OCI-M2 (cell line): Measurements from ENCODE around the gene AKAP6.

Experiments
- DNase-seq: peaks from one replicate; lab custom pipeline; 2025; ENCODE audit not compliant: unreplicated experiment; lab: John Stamatoyannopoulos, UW

Gene AKAP6

DNA sequence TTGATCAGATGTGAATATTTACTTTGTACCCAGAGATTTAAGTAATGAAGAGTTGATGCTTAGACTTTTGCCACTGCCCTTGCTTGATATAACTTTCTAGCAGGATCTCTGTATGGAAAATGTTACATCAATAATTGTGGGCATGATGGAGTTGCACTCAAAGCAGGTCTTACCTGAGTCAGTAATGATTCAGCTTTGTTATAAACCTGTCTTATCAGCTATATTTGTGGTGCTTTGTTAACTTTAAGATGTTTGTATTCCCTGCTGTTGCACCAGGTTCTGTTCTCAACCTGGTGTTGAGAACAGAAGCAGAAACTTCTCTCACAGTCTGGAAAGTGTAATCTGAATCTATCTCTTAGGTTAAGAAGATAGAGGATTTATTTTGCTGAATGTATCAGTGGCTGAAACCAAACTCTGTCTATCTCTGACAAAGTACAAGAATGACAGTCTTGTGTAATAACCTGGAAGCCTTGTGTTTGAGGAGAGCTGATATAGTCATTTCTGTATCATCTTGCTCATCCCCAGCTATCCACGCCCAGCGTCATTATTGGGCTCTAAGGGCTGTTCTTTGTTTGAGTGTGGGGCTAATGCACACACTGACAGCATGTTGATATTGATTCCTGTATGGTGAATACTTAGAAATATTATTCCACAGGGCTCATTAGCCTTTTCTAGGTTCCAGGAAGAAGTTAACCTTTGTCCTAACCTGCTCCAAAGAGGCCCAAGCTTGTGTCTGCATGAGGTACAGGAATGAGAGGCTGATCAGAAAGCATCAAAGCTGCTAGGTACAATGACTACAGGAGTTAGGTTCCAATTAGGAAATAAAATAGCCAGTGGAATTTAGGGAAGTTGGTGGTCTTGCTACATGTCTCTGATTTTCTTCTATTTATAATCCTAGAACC, 3.6 kb downstream of the AKAP6 start:
- DNase-seq, result no peak

DNA sequence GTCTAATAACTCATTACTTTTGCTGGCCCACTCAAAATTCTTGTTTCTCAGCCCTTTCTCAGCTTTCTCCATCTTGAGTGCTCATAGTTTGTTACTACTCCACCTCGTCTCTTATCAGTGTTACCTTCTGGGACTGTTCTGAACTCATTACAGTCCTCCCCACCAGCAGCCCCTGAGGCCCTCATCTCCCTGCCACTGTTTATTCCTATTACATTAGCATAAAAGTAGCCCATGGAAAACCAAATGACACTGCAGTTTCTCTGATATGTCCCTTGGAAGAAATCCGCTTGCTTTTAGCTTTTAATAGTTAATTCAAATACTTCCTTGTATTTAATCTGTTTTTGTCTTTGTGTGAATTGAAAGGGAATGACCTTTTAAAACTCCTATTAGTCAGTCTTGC, 7.6 kb downstream of the AKAP6 start:
- DNase-seq, result no peak

- no peak for DNase-seq
Observed at GRCh38 chr14:32337759-32338158, 8.7 kb downstream of the AKAP6 start.

- no peak for DNase-seq
Observed at GRCh38 chr14:32339188-32339587, 10.1 kb downstream of the AKAP6 start.

GRCh38 chr14:32341947-32342846, 13.1 kb downstream of the AKAP6 start:
- DNase-seq, result no peak

GRCh38 chr14:32342847-32343194, 13.7 kb downstream of the AKAP6 start:
- DNase-seq, result no peak

DNA sequence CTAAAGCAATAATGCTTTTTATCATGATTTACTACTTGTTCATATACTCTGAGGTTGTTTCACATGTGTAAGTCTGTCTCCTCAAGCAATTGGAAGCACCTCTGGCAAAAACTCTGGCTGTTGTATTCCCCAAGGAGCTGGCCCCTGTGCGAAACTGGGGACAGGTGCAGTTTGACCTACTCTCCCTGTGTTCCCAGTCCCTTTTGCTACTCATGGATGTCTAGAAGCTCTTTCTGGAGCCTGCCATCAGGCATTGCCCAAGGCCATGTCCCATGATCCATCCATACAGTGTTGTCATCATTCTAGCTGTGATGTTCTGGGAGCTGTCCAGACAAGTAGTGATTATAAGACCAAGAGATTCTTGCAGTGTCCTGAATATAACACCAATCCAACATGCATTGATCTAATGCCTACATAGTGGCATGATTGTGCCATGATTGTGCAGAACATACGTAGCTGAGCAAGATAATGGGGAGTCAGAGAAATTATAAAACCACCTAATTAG, 14.9 kb downstream of the AKAP6 start:
- no peak for DNase-seq

GRCh38 chr14:32345311-32345791, 16.3 kb downstream of the AKAP6 start:
- DNase-seq, result no peak

DNA sequence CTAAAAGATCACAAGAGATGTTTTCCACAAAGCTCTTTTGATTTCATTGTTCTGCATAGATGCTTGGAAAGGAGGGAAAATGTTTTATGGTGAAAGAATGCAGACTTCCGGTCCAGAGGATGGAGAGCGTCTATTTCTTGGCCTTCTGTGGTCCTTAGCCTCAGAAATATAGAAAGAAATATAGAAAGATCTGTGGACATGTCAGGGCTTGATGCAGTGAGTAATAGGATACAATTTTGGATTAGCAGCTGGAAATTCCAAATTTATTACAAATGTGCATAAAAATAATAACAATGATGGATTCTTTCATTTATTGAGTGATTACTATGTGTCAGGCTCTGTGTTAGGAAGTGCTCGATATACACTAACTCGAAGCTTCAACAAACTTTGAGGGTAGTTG, 20.2 kb downstream of the AKAP6 start:
- no peak for DNase-seq

- DNase-seq, result no peak
Observed at GRCh38 chr14:32350020-32350419, 20.9 kb downstream of the AKAP6 start.

- no peak for DNase-seq
Observed at GRCh38 chr14:32352631-32353030, 23.5 kb downstream of the AKAP6 start.

- DNase-seq, result no peak
Observed at GRCh38 chr14:32354716-32355115, 25.6 kb downstream of the AKAP6 start.

- DNase-seq, result no peak
Observed at GRCh38 chr14:32358781-32359180, 29.7 kb downstream of the AKAP6 start.

DNA sequence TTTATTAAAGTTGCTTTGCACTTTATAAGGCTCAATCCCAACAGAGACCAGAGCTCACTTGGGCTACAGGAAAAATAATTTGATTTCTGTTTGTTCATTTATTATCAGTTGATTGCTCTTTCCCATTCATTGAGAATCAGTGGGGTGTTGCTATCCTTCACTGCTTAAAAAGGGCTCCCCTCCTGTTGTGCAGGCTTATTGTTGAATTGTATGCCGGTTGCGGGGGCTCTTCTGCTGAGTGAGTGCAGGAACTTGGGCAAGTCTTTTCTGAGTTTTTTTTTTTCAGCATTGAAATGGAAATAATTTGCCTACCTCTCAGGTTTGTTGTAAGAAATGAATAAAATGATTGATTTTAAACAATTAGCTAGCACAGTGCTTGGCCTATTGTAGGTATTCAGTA, 32.6 kb downstream of the AKAP6 start:
- no peak for DNase-seq

DNA sequence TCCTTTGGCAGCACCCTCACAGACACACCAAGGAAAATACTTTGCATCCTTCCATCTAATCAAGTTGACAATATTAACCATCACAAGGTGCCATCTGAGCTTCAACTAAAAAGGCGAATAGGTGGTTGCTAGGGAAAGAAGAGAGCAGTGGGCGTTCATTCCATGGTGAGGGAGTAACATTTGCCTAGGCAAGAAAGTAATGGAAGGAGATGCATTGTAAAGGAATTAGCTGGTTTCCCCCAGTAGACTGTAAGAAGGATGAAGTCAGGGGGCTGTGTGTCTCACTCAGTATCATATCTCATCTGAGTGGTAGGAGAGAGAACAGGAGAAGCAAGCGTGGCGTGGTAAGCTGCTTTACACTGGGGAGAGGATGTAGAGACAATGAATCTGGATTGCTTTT, 34.7 kb downstream of the AKAP6 start:
- DNase-seq, result no peak

DNA sequence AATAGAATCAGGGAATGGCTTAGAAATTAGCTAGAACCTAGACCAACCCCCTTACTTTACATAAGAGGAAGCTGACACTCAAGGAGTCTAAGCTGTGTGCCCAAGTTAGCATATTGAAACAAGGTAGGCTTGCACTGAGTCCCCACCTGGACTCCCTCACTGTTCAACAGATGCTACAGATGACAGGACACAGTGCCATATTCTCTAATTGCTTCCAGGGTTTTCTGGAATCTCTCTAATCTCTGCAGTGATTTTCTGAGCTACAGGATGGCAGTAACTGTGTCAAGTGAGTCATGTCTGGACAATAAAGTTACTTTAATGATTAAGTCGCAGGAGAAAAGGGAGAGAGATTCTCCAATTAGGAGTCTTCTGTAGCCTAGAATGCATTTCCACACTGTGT, 35.8 kb downstream of the AKAP6 start:
- DNase-seq, result no peak

- DNase-seq, result no peak
Observed at GRCh38 chr14:32366256-32366879, 37.3 kb downstream of the AKAP6 start.

- no peak for DNase-seq
Observed at GRCh38 chr14:32366986-32367385, 37.9 kb downstream of the AKAP6 start.

GRCh38 chr14:32367516-32367915, 38.4 kb downstream of the AKAP6 start:
- DNase-seq, result no peak

GRCh38 chr14:32368107-32368506, 39.0 kb downstream of the AKAP6 start:
- no peak for DNase-seq

DNA sequence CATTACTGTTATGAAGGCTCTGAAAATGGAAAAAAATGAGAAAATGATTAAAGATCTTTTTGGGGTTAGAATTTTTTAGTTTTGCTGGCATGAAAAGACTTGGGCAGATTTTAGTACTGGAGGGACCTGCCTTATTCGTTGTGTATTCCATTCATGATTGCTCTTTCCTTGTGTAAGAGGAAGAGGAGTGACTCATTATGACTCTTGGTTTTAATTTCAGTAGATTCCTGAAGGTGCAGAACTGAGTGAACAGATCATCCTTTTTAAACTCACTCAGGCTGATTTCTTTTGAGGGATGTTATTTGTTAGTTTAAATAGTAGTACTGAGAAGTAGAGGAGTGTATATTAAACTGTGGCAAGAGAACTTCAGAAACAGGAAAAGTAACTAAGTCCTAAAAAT, 41.6 kb downstream of the AKAP6 start:
- no peak for DNase-seq
